HG03439 (cell line): ENCODE data around the gene DUSP22.
"Not testable (repeated sequence)": the region's sequence is repeated elsewhere in the genome, so short reads cannot be mapped to it uniquely, and the experiment has no call there.

Source experiments
- ATAC-seq: cut with Tn5 transposase; IDR thresholded peaks from one replicate; pipeline ENCODE4 v1.9.1; 2021; ENCODE audit warnings: mild to moderate bottlenecking, moderate library complexity; ENCODE audit not compliant: unreplicated experiment

DUSP22 gene

DNA sequence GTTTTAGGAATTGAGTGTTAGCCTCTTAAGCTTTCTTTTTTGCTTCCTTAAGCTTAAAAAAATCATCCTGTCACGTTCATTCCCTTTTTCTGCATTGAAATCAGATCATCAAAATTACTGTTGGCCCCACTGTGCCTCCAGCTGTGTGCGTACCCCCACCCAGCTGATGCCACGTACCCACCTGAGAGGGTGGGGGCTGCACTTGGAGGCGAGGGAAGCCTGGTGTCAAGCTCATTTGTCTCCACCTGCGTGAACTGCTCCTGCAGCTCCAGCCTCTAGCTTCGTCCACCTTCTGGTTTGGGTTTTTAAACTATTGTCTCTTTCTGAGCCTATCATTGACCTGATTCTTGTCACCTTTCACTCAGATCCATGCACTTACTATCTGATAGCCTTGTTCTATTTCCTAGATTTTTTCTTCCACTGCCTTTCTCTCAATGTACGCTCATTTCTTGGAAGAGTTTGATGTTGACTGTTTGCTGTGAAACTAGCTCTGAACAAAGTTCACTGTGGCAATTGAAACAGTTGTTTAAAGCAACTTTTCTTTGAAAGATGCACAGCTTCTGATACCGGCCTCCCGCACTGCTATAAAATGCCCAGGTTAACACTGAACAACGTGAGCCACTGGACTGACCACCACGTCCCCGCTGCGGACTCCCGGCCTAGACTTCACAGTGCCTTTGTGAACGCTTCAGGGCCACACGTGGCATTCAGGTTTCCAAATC, 69.3 kb downstream of the DUSP22 start:
- no peak for ATAC-seq

- ATAC-seq, result no peak
Measured at GRCh38 chr6:362231-362923, 70.1 kb downstream of the DUSP22 start.

DNA sequence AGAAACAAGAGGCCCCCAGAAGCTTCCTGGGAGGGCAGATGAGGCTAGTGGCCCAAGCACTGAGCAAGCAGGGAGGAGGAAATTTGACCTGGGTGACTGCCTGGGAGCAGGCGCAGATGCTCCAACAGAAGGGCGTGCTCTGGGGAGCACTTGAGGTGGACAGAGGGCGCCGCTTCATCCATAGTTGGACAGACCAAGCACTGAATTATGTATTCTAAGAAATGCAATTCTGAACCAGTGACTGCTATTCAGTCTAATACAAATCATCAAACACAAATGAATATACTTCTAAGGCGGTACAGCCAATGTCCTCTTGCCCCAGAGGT, 70.6 kb downstream of the DUSP22 start:
- ATAC-seq, result no peak

- ATAC-seq, result no peak
Measured at GRCh38 chr6:363291-363690, 71.0 kb downstream of the DUSP22 start.

DNA sequence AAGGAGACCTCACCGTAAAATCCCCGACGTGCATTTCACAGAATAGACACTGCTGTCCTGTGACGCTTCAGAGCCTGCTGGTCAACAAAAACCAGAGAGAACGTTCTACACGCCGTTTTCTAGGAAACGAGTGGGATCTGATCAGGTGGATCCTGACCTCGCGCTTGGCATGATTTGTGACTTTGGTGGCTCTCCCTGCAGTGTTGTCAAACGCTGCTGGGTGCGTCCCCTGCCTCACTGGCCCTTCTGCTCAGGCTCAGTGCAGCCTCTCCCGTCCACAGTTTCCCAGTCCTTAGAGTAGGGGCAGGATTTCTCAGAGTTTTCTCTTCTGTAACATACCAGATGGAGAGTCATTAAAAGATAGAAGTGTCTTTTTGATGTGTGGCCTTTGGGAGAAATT, 71.6 kb downstream of the DUSP22 start:
- ATAC-seq, result no peak

DNA sequence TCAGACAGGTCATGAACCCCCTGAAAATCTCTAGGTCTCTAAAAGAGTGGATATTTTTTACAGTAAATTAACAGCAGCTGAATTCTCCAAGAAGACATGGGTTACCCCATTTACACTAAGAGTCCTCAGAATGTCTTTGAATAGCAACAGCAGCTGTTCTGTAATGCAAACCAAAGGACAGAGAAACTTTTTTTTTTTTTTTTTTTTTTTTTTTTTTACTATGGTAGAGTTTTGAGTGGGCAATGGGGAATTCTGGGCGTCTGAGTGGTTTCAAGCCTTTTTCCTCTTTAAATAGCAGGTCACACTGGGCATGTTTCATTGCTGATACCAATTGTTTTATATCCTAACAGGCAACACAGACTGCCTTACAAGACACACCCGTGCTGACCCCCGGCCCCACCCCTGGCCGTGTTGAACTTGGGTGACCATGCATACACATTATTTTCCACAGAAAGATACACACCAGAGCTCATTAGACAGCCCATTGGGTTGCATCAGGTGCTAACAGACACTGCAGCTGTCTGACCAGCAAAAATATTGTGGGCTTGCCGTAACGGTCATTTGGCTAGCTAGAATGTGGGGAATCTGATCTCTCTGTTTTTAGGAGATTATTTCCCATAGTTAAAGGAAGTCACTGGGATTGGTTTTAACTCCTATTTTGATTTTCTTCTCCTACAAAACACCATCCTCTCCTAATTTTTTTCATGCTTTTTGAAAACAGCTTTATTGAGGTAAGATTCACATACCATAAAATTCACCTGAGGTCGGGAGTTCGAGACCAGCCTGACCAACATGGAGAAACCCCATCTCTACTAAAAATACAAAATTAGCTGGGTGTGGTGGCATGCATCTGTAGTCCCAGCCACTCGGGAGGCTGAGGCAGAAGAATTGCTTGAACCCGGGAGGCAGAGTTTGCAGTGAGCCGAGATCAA, 72.6 kb downstream of the DUSP22 start:
- peak; percentile 59 for ATAC-seq

GRCh38 chr6:365835-366234, 73.5 kb downstream of the DUSP22 start:
- no peak for ATAC-seq

GRCh38 chr6:366389-367297, 74.4 kb downstream of the DUSP22 start:
- no peak for ATAC-seq

GRCh38 chr6:367298-367794, 75.1 kb downstream of the DUSP22 start:
- no peak for ATAC-seq

GRCh38 chr6:367891-368630, 75.8 kb downstream of the DUSP22 start:
- ATAC-seq, result no peak

DNA sequence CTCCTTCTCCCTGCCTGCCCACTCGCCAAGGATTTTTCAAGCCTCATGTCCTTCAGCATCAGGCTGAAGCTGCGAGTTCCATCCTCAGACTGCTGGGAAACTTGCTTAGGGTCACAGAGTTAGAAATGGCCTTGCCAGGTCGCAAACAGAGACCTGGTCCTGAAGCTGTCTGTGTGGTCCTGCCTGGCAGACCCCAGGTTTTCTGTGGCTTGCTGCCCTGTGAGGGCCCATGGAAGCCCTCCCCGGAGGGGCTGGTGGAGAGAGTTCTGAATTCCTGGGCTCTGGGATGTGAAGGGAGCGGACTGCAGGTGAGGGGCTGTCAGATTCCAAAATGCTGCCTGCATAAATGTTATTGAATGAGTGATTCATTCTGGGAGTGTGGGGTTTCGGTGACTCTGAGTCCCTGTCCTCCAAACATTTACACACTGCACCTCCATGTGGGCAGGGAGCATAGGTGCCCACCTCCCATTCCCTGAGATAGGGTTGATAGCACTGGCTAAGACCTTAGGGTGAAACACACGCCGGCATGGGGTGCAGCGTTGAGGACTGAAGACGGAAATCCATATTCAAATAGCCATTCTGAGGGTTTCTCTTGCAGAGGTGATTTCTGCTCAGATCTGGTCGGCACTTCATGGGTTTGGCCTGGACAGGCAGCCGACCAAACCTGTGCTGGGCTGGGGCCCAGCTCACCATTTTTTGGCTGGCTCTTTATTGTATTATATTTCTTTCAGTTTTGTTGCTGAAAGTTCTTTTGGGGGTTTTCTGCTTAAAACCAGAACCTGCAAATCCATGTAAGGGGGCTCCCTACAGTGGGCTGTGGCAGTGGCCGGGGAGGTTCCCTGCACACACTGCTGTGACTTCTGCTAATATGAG, 77.5 kb downstream of the DUSP22 start:
- no peak for ATAC-seq

DNA sequence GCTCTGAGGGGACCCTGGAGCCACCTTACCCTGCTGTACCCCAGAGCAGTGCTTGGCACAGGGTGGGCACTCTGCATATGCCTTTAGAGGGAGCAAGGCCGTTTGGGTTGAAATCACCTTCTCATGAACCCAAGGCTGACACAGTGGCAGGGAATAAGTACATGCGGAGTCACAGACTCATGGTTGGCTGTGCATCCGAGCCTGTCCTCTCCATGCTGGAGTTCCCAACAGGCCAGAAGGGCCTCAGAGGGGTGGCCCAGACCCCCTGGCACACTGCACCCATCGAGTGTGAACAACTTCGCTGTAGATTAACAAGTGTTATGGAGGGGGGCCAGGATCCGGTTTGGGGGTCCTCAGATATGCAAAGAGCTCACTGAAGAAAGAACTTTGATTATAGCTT, 78.3 kb downstream of the DUSP22 start:
- ATAC-seq, result no peak

DNA sequence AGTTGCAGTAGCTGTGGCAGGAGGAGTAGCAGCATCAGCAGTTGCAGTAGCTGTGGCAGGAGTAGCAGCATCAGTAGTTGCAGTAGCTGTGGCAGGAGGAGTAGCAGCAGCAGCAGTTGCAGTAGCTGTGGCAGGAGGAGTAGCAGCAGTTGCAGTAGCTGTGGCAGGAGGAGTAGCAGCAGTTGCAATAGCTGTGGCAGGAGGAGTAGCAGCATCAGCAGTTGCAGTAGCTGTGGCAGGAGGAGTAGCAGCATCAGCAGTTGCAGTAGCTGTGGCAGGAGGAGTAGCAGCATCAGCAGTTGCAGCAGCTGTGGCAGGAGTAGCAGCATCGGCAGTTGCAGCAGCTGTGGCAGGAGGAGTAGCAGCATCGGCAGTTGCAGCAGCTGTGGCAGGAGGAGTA, 79.6 kb downstream of the DUSP22 start:
- ATAC-seq, result not testable (repeated sequence)

GRCh38 chr6:372336-372911, 80.1 kb downstream of the DUSP22 start:
- ATAC-seq, result no peak

DNA sequence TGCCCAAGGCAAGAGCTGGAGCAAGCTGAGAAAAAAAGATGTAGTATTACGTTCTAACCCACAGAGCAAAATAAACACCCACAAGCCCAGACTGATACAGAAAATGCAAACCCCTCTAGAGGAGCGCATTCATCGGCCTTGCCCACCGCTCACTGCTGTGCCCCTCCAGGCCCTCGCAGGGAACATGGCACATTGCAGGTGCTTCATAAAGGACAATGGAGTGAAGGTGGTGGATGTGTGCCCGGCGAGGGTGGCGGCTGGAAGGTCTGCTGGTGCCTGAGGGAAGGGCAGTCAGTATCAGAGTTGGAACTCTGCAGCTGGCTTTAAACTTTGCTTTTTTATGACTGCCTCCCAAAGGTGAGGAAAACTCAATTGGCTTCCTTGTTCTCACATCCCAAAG, 80.7 kb downstream of the DUSP22 start:
- no peak for ATAC-seq

DNA sequence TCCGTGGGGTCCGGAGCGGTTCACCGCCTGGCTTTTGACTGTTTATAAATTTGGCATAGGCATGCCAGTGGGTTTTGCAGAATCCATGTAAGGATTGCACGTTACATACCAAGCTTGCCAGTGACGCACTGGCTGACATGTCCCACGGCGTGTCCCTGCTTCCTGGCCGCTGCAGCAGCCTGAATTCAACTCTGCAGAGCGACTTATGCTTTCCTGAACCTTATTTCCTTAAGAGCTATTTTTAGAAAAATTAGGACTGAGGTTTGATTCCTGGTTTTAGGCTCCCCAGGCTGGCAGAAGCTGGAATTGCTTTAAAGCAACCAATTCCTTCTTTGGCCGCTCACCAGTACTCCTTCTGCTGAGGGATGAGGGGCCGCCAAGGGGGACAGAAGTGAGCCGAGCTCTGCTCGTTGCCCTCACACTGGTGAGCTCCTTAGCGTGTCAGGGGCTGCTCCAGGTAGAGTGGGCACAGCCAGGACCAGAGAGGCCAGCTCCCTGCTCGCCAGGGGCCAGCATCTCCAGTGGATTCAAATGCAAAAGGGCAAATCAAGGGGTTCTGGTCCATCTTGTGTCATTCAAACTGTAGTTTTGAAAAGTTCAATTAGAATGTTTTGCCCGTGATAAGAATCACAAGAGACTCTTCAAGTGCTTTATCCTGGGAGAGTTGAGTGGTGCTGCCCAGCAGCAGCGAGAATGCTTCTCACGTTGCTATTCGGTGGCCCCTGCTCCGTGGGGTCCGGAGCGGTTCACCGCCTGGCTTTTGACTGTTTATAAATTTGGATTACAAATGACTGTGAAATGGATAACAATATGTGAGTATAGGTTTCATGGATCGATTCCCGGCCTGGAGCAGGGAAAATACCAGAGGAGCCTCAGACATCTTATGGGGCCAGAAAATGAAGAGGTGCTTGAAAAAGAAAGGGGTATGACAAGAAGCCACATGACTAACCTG, 81.8 kb downstream of the DUSP22 start:
- ATAC-seq, result no peak

- no peak for ATAC-seq
Measured at GRCh38 chr6:374956-375355, 82.7 kb downstream of the DUSP22 start.
